ENCODE results near the gene LRP2. TPM values are rescaled to one million over a fixed set of nuclear protein-coding genes. Genes with fewer than 3 reads are reported as not detected.

LRP2 gene
- total RNA-seq, 1 donor from 2014 or later: 0.24 TPM

- H3K4me3 Mint-ChIP-seq (ENCODE audit: unreplicated experiment): no peak overlapping the region
- no peaks in the 10 kb centered on the region for H3K36me3 Mint-ChIP-seq (ENCODE audit: unreplicated experiment)
- DNase-seq (ENCODE audit: extremely low spot score, unreplicated experiment): no peak
- H3K9me3 Mint-ChIP-seq (ENCODE audit: unreplicated experiment): no peaks in the 10 kb centered on the region
- TF ChIP-seq CTCF (IDR thresholded peaks at IDR 0.05): no peak
- H3K27ac Mint-ChIP-seq (ENCODE audit: unreplicated experiment): no peak overlapping the region
- H3K27me3 Mint-ChIP-seq (ENCODE audit: unreplicated experiment): peaks cover 3% of the 10 kb centered on the region
- H3K4me1 Mint-ChIP-seq (ENCODE audit: unreplicated experiment): no peaks in the 10 kb centered on the region
Observed at GRCh38 chr2:169225906-169226305, 136.4 kb downstream of the LRP2 start.

GRCh38 chr2:169225233-169225750 is 137.0 kb downstream of the LRP2 start:
- no peak for DNase-seq (ENCODE audit: extremely low spot score, unreplicated experiment)
- Mint-ChIP-seq H3K4me3 (ENCODE audit: unreplicated experiment) (no peak overlapping the region), H3K4me1 (ENCODE audit: unreplicated experiment) (no peaks in the 10 kb centered on the region), H3K27me3 (ENCODE audit: unreplicated experiment) (no peaks in the 10 kb centered on the region), H3K9me3 (ENCODE audit: unreplicated experiment) (no peaks in the 10 kb centered on the region), H3K36me3 (ENCODE audit: unreplicated experiment) (no peaks in the 10 kb centered on the region), H3K27ac (ENCODE audit: unreplicated experiment) (no peak overlapping the region)
- no peak for TF ChIP-seq CTCF (IDR thresholded peaks at IDR 0.05)

GRCh38 chr2:169222665-169223064 is 139.7 kb downstream of the LRP2 start:
- Mint-ChIP-seq H3K36me3 (ENCODE audit: unreplicated experiment) (no peaks in the 10 kb centered on the region), H3K27ac (ENCODE audit: unreplicated experiment) (no peak overlapping the region), H3K27me3 (ENCODE audit: unreplicated experiment) (no peaks in the 10 kb centered on the region), H3K9me3 (ENCODE audit: unreplicated experiment) (no peaks in the 10 kb centered on the region), H3K4me3 (ENCODE audit: unreplicated experiment) (no peak overlapping the region), H3K4me1 (ENCODE audit: unreplicated experiment) (no peaks in the 10 kb centered on the region)
- no peak for DNase-seq (ENCODE audit: extremely low spot score, unreplicated experiment)
- no peak for TF ChIP-seq CTCF (IDR thresholded peaks at IDR 0.05)

- no peak overlapping the region for H3K27ac Mint-ChIP-seq (ENCODE audit: unreplicated experiment)
- no peaks in the 10 kb centered on the region for H3K9me3 Mint-ChIP-seq (ENCODE audit: unreplicated experiment)
- no peaks in the 10 kb centered on the region for H3K27me3 Mint-ChIP-seq (ENCODE audit: unreplicated experiment)
- no peaks in the 10 kb centered on the region for H3K4me1 Mint-ChIP-seq (ENCODE audit: unreplicated experiment)
- peak; percentile 46 for TF ChIP-seq CTCF (IDR thresholded peaks at IDR 0.05)
- no peak overlapping the region for H3K4me3 Mint-ChIP-seq (ENCODE audit: unreplicated experiment)
- H3K36me3 Mint-ChIP-seq (ENCODE audit: unreplicated experiment): no peaks in the 10 kb centered on the region
- no peak for DNase-seq (ENCODE audit: extremely low spot score, unreplicated experiment)
Observed at GRCh38 chr2:169221745-169222369, 140.5 kb downstream of the LRP2 start.

GRCh38 chr2:169210917-169211316 is 151.4 kb downstream of the LRP2 start:
- Mint-ChIP-seq H3K36me3 (ENCODE audit: unreplicated experiment) (no peaks in the 10 kb centered on the region), H3K9me3 (ENCODE audit: unreplicated experiment) (no peaks in the 10 kb centered on the region), H3K27me3 (ENCODE audit: unreplicated experiment) (peaks cover 3% of the 10 kb centered on the region), H3K4me1 (ENCODE audit: unreplicated experiment) (no peaks in the 10 kb centered on the region), H3K4me3 (ENCODE audit: unreplicated experiment) (no peak overlapping the region), H3K27ac (ENCODE audit: unreplicated experiment) (no peak overlapping the region)
- no peak for DNase-seq (ENCODE audit: extremely low spot score, unreplicated experiment)
- no peak for TF ChIP-seq CTCF (IDR thresholded peaks at IDR 0.05)
